Testis (tissue), 2 donors: Measurements from ENCODE around the gene COX15.

Source experiments
- CTCF ChIP-seq, 3 experiments: fragments of 450-650 bp in 2 of 3; fragments of 200-600 bp in 1 of 3; sonication (generic) in 1 of 3; IDR thresholded peaks; one replicate each; pipeline ENCODE4 v1.5.1; 2016 to 2019; ENCODE audit warnings: antibody characterized with exemption in 3 of 3, mild to moderate bottlenecking in 2 of 3, moderate library complexity in 1 of 3
- POLR2A ChIP-seq: fragments of 450-650 bp; IDR thresholded peaks from one replicate; pipeline ENCODE4 v1.6.1; 2017; ENCODE audit warnings: antibody characterized with exemption, mild to moderate bottlenecking, moderate library complexity

DNA sequence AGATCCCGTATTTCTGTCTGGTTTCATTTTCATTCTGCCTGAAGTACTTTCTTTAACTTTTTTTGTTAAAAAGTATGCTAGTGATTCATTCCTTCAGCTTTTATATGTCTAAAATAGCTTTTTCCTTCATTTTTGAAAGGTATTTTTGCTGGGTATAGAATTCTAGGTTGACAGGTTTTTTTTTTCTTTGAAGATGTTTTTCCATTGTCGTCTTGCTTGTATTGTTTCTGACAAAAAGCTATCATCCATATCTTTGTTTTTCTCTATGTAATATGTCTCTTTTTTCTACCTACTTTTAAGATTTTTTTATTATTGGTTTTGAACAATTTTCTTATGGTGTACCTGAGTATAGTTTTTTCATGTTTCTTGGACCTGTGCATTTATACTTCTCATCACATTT lies 8.3 kb upstream of the COX15 start:
- TF ChIP-seq CTCF (IDR thresholded peaks at IDR 0.05) (no peak), POLR2A (no peak)
